HG02973 (cell line): Measurements from ENCODE around the gene ELAVL4.

Experiments
- ATAC-seq: cut with Tn5 transposase; IDR thresholded peaks from one replicate; pipeline ENCODE4 v1.9.1; 2021; ENCODE audit warnings: moderate library complexity; ENCODE audit not compliant: unreplicated experiment

The ELAVL4 gene

GRCh38 chr1:50246869-50247268 is 138.1 kb downstream of the ELAVL4 start:
- ATAC-seq: no peak

GRCh38 chr1:50251702-50252101 is 143.0 kb downstream of the ELAVL4 start:
- ATAC-seq: peak; percentile 78

DNA sequence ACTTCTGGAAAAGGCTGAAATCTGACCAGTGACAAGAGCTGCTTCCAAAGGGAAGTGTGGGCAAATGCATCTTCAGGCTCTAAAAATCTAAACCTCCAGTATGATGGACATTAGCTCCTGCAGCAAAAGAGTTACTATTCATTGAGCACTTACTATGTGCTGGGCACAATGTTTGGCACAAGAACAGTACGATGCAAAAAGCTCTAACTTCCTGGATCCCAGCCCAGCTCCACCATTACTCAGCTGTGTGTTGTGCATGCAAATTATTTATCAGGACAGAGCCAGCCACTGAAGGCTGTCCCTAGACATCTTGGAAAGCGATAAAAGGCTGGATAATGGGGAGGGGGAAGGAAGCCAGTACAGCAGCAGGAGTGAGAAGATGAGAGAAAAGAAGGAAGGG is 143.5 kb downstream of the ELAVL4 start:
- no peak for ATAC-seq
